CD4-positive, alpha-beta memory T cell (primary cell): ENCODE measurements around the gene SCTR. TPM values are rescaled to one million over a fixed set of nuclear protein-coding genes. Genes with fewer than 3 reads are reported as not detected.

Experiments used
- CTCF ChIA-PET: fragments of 350-600 bp; sonication (Branson Sonifier 250); formaldehyde crosslinking; loops from one replicate; lab custom pipeline; 2021; ENCODE audit warnings: inconsistent platforms; ENCODE audit not compliant: partially characterized antibody; lab: Charles Lee
- POLR2A ChIA-PET: fragments of 350-600 bp; sonication (Branson Sonifier 250); formaldehyde crosslinking; loops from one replicate; lab custom pipeline; 2021; ENCODE audit not compliant: partially characterized antibody; lab: Charles Lee
- DNase-seq, 5 donors: peaks; one replicate each; pipeline versions ENCODE4 v3.0.0 to v3.0.0-alpha.2; 2020 to 2022; ENCODE audit warnings: mixed read lengths in 1 of 5
- H3K27ac ChIP-seq: one replicate; pipeline ENCODE4 v1.7.0; 2013; ENCODE audit warnings: low read depth, low read length
- H3K27me3 ChIP-seq: 2 replicates; pipeline ENCODE4 v1.7.0; 2013; ENCODE audit warnings: mild to moderate bottlenecking, low read length, moderate library complexity; ENCODE audit not compliant: insufficient read depth
- H3K36me3 ChIP-seq: 2 replicates; pipeline ENCODE4 v1.7.0; 2013; ENCODE audit warnings: mild to moderate bottlenecking, low read length, moderate library complexity; ENCODE audit not compliant: insufficient read depth
- H3K4me1 ChIP-seq: 2 replicates; pipeline ENCODE4 v1.7.0; 2013; ENCODE audit warnings: mild to moderate bottlenecking, low read length, moderate library complexity; ENCODE audit not compliant: insufficient read depth
- H3K4me3 ChIP-seq, 2 donors: one replicate each; pipeline ENCODE4 v1.7.0; 2013; ENCODE audit warnings: low read length in 2 of 2, mild to moderate bottlenecking in 1 of 2
- H3K9me3 ChIP-seq, 2 donors: one replicate each; pipeline ENCODE4 v1.7.0; 2013; ENCODE audit warnings: low read length in 2 of 2, control low read depth in 1 of 2; ENCODE audit not compliant: control insufficient read depth in 1 of 2
- H3K27ac Mint-ChIP-seq, 7 donors: one replicate each; pipeline ENCODE4 v1.8.0; 2020 to 2021; ENCODE audit warnings: mixed read lengths in 7 of 7, mild to moderate bottlenecking in 6 of 7, inconsistent platforms in 3 of 7, moderate library complexity in 3 of 7
- H3K27me3 Mint-ChIP-seq, 2 donors: one replicate each; pipeline ENCODE4 v1.8.0; 2020 to 2021; ENCODE audit warnings: mixed read lengths in 2 of 2
- H3K36me3 Mint-ChIP-seq, 2 donors: one replicate each; pipeline ENCODE4 v1.8.0; 2020 to 2021; ENCODE audit warnings: mixed read lengths in 2 of 2, inconsistent platforms in 1 of 2, mild to moderate bottlenecking in 1 of 2
- H3K4me1 Mint-ChIP-seq, 4 donors: one replicate each; pipeline ENCODE4 v1.8.0; 2020 to 2021; ENCODE audit warnings: mixed read lengths in 4 of 4, mild to moderate bottlenecking in 1 of 4
- H3K4me3 Mint-ChIP-seq, 8 donors: one replicate each; pipeline ENCODE4 v1.8.0; 2020 to 2021; ENCODE audit warnings: mixed read lengths in 8 of 8, mild to moderate bottlenecking in 7 of 8, moderate library complexity in 6 of 8, inconsistent platforms in 3 of 8
- H3K9me3 Mint-ChIP-seq, 8 donors: one replicate each; pipeline ENCODE4 v1.8.0; 2020 to 2021; ENCODE audit warnings: mixed read lengths in 8 of 8, mild to moderate bottlenecking in 5 of 8, inconsistent platforms in 3 of 8, moderate library complexity in 1 of 8
- intact Hi-C: fragments of 100-400 bp; cut with micrococcal nuclease; formaldehyde crosslinking; loops from one replicate; pipeline ENCODE4 v1.15.1; 2023
- polyA plus RNA-seq, 2 donors: library from polyadenylated mRNA; unstranded; fragments of 300-500 nt; fragmentation: Illumina TruSeq; gene quantifications; one replicate each; pipeline ENCODE4 v1.2.3, GENCODE V29; 2021
- total RNA-seq, 2 experiments: library from RNA; stranded (reverse); gene quantifications; one replicate each; pipeline ENCODE4 v1.2.3, GENCODE V29; 2021

SCTR gene
- total and polyA plus RNA-seq, 4 experiments from 2014 or later: not detected

DNA sequence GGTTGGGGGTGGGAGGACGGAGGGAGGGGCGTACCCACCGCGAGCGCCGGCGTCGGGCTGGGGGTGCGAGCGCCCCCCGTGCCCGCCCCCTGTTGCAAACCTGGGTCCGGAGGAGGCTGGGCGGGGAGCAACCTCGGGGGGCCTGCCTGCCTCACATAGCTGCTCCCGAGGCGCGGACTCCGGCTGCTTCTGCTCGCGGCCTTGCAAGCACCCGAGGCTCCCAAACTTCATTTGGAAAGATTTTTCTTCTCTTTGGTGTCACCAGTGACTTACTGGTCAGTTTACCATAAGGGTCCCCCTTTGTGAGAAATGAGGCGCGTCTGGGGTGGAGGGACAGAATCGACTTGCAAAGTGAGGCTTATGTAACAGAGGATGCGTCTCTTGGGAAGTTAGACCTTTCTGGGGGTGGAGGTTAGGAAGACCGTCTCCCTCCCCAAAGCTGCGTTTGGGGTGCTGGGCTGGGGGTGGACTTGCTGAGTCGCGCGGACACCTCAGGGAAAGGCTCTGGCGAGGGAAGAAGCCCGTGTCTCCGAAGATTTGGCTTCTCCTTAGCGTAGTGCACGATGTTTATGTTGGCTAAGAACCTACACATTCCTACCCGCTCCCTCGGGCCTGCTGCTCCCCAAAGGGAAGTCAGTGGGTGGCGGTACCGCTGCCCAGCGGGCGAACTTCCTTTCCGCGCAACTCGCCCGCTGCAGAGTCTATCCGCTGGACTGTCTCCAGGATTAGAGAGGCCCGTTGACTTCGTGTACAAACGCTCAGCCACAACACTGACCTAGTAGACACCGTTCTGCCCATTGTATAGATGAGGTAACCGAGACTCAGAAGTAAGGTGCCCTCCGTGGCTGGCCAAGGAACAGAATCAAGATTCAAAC, 92.1 kb downstream of the SCTR start:
- ChIA-PET CTCF (no interaction called here), POLR2A (no interaction called here)
- Mint-ChIP-seq H3K4me1 (peaks cover 2 to 8% (median 5%) of the 10 kb centered on the region in 4 donors), H3K4me3 (peak overlapping the region; percentile 21 to 72 (median 50)), H3K27ac (peak overlapping the region in 1 of 7 donors; percentile 14), H3K9me3 (no peaks in the 10 kb centered on the region), H3K27me3 (peaks cover 36 to 55% of the 10 kb centered on the region in 2 donors), H3K36me3 (no peaks in the 10 kb centered on the region)
- H3K4me1 ChIP-seq: no peaks in the 10 kb centered on the region
- H3K9me3 ChIP-seq: no peaks in the 10 kb centered on the region
- no peak overlapping the region for H3K27ac ChIP-seq
- H3K27me3 ChIP-seq: peaks cover 8% of the 10 kb centered on the region
- DNase-seq: no peak
- H3K36me3 ChIP-seq: no peaks in the 10 kb centered on the region
- intact Hi-C loops: no loop called here
- no peak overlapping the region for H3K4me3 ChIP-seq

DNA sequence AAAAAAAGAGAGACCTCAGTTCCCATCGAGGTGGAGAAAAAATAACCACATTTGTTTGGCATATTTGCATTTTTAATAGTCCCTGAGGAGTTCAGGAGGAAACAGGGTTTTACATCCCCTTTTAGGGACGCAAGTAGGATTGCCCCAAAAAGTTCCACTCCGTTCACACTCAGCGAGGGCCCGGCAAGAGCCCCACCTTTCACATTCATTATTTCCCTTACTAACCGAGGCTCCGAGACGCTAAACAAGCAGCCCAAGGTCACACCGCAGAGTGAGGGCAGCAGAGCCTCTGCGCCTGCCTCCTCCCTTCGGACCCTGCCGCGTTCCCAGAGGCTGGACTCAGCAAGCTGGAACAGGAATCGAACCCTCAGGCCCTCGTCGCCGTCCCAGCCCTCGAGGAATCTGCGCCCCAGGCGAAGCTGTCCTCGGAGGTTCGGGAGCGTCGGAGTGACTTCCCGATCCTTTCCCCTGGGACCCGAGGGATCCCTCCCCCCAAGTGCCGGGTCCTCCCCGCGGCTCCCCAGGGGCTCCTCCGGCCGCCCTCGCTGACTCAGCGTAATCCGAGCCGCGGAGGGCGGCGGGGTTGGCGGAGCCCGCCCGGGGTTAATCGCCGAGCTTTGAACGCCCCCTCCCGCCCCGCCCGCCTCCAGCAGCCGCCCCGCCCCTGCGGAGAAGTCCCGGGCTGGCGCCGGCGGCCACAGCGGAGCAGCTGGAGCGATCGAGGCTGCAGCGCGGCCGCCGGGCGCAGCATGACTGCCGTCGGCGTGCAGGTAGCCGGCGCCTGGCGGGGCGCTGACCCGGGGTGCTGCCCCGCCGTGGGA, 92.9 kb downstream of the SCTR start, which contains the start of gene TMEM37:
TSS of gene TMEM37 (plus strand) at position 700 of the 821 bp plus-strand sequence. CDS start at position 750, 50 bp downstream.
- no peak within 1 kb of the TSS for H3K27ac ChIP-seq
- peaks cover 40 to 59% of the 10 kb centered on the region in 2 donors for H3K27me3 Mint-ChIP-seq
- H3K4me3 ChIP-seq: no peak within 1 kb of the TSS
- H3K4me3 Mint-ChIP-seq: peak within 1 kb of the TSS; percentile 43 to 72 (median 51)
- H3K27me3 ChIP-seq: peaks cover 8% of the 10 kb centered on the region
- no peaks in the 10 kb centered on the region for H3K36me3 Mint-ChIP-seq
- POLR2A ChIA-PET: no interaction called here
- no peaks in the 10 kb centered on the region for H3K36me3 ChIP-seq
- H3K27ac Mint-ChIP-seq: peak within 1 kb of the TSS in 1 of 7 donors; percentile 14
- CTCF ChIA-PET: no interaction called here
- no peaks in the 10 kb centered on the region for H3K9me3 ChIP-seq
- no peaks in the 10 kb centered on the region for H3K9me3 Mint-ChIP-seq
- intact Hi-C loops: no loop called here
- no peaks in the 10 kb centered on the region for H3K4me1 ChIP-seq
- no peak for DNase-seq
- H3K4me1 Mint-ChIP-seq: peaks cover 2 to 8% (median 5%) of the 10 kb centered on the region in 4 donors

DNA sequence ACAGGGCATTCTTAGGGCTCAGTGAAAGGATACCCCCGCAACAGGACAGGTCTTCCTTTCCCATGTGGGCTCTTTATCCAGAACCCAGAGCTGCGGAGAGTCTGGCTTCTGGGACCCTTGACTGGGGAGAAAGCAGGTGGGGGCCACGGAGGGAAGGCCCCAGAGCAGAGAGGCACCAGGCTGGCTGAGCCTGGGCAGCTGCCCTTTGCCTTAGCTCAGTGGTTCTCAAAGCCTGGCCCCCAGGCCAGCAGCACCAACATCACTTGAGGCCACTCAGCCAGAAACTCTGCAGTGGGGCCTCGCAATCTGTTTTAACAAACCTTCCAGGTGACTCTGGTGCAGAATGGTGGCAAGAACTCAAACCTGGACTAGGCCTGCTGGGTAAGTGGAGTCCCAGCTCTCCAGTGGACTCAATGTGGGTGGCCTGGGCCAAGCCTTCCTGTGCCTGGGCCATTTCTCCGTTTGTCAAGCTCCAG, 94.2 kb downstream of the SCTR start:
- CTCF ChIA-PET: no interaction called here

DNA sequence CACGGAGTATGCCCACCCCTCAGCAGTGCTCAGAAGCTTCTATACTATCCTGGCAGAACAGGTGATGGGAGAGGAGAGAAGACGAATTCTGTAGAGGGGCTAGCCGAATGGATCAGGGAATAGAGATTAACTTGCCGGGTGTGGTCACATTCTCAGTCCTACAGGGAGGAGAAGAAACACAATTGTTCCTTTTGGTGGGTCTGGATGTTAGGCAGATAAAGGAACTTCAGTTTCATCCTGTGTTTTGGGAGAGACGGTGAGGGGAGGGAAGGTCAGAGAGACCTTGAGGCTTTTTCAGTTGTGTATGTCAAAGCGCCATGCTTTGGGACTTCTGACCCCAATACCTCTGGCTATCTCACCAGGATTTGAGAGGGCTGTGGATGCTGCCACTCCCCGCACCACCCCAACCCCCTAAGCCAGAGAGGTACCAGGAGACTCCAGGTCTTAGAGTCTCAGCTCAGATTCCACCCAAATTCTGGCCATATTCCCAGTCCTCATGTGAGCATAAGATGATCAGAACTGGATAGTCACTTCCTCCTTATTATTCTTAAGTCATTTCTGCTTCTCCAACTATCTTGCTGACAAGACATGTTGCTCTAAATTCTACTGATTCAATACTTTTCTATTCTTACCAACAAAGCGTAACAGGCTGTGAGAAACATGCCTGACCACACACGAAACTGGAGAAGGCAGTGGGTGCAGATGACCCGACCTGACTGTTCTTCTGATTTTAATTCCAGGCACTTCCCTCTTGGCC, 94.9 kb downstream of the SCTR start:
- no peak overlapping the region for H3K4me3 Mint-ChIP-seq
- no peaks in the 10 kb centered on the region for H3K9me3 Mint-ChIP-seq
- H3K27me3 Mint-ChIP-seq: peaks cover 49 to 60% of the 10 kb centered on the region in 2 donors
- CTCF ChIA-PET: no interaction called here
- H3K9me3 ChIP-seq: no peaks in the 10 kb centered on the region
- H3K4me1 Mint-ChIP-seq: peaks cover 2 to 8% (median 5%) of the 10 kb centered on the region in 4 donors
- H3K4me3 ChIP-seq: no peak overlapping the region
- H3K27ac ChIP-seq: no peak overlapping the region
- no peak overlapping the region for H3K27ac Mint-ChIP-seq
- POLR2A ChIA-PET: no interaction called here
- peaks cover 8% of the 10 kb centered on the region for H3K27me3 ChIP-seq
- intact Hi-C loops: no loop called here
- no peaks in the 10 kb centered on the region for H3K36me3 Mint-ChIP-seq
- H3K36me3 ChIP-seq: no peaks in the 10 kb centered on the region
- no peak for DNase-seq
- H3K4me1 ChIP-seq: no peaks in the 10 kb centered on the region

More for the DNA sequence above, 94.2 kb downstream of the SCTR start:
- POLR2A ChIA-PET: no interaction called here
- peaks cover 43 to 60% of the 10 kb centered on the region in 2 donors for H3K27me3 Mint-ChIP-seq
- H3K9me3 Mint-ChIP-seq: no peaks in the 10 kb centered on the region
- H3K36me3 Mint-ChIP-seq: no peaks in the 10 kb centered on the region
- no peaks in the 10 kb centered on the region for H3K36me3 ChIP-seq
- peaks cover 2 to 8% (median 5%) of the 10 kb centered on the region in 4 donors for H3K4me1 Mint-ChIP-seq
- H3K9me3 ChIP-seq: no peaks in the 10 kb centered on the region
- no peak for DNase-seq
- intact Hi-C loops: no loop called here
- H3K27ac Mint-ChIP-seq: no peak overlapping the region
- H3K27ac ChIP-seq: no peak overlapping the region
- peak overlapping the region in 3 of 8 donors; percentile 12 to 51 (median 44) for H3K4me3 Mint-ChIP-seq
- no peaks in the 10 kb centered on the region for H3K4me1 ChIP-seq
- H3K4me3 ChIP-seq: no peak overlapping the region
- H3K27me3 ChIP-seq: peaks cover 8% of the 10 kb centered on the region

DNA sequence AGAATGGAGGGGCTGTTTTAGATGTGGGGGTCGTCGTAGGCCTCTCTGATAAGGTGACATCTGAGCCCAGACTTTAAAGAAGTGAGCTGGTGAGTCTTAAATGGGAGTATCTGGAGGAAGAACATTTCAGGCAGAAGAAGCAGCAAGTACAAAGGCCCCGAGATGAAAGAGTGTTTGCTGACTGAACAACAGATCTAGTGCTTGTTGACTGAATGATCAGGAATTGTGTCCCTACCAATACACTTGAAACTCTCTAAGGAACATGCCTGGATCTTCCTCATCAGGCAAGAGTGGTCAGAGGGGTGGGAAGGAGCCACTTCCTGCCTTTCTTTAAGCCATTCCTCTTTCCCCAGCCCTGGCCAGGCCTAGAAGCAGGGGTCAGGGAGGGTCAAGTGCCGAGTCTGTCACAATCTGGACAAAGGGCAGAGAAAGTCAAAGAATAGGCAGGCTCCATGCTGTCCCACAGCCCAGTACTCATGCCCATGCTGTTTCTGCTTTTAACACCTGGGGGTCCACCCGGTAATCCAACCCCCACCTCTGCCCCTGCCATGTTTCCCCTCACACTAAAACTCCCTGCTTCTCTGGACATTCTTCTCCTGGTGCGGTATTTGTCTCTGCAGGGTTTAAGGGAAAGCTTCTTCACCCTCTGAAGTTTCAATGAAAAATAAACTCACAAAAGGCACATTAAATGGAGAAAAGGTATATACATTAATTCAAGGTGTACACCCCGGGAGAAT, 95.6 kb downstream of the SCTR start:
- Mint-ChIP-seq H3K4me1 (peaks cover 2 to 8% (median 5%) of the 10 kb centered on the region in 4 donors), H3K4me3 (no peak overlapping the region), H3K9me3 (no peaks in the 10 kb centered on the region), H3K27ac (no peak overlapping the region), H3K36me3 (no peaks in the 10 kb centered on the region), H3K27me3 (peaks cover 52 to 58% of the 10 kb centered on the region in 2 donors)
- POLR2A ChIA-PET: no interaction called here
- Histone ChIP-seq H3K27ac (no peak overlapping the region), H3K27me3 (peaks cover 8% of the 10 kb centered on the region), H3K4me1 (no peaks in the 10 kb centered on the region), H3K4me3 (no peak overlapping the region), H3K36me3 (no peaks in the 10 kb centered on the region), H3K9me3 (no peaks in the 10 kb centered on the region)
- CTCF ChIA-PET: no interaction called here
- DNase-seq: no peak
- intact Hi-C loops: no loop called here

DNA sequence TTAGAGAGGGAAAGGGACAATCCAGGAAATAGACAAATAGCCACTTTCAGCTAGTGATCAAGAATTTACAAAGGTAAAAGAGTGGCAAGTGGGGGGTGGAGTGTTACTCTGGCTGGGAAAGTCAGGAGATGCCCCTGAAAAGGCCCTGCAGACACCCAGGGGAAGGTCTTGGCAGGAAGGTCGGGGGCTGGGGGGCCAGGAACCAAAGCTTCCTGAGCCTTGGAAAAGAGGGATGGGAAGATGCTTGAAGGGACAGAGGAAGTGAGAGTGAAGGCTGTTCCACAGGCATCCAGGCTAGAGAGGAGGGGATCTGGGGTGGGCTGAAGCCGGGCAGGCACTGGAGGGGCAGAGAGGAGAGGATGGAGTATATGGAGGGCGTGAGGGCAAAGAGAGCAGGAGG, 96.5 kb downstream of the SCTR start:
- Mint-ChIP-seq H3K4me1 (peaks cover 2 to 8% (median 5%) of the 10 kb centered on the region in 4 donors), H3K9me3 (no peaks in the 10 kb centered on the region), H3K27me3 (peaks cover 47 to 57% of the 10 kb centered on the region in 2 donors), H3K36me3 (no peaks in the 10 kb centered on the region), H3K27ac (no peak overlapping the region), H3K4me3 (no peak overlapping the region)
- no peaks in the 10 kb centered on the region for H3K9me3 ChIP-seq
- H3K27me3 ChIP-seq: peaks cover 8% of the 10 kb centered on the region
- intact Hi-C loops: no loop called here
- ChIA-PET POLR2A (no interaction called here), CTCF (no interaction called here)
- no peaks in the 10 kb centered on the region for H3K4me1 ChIP-seq
- H3K36me3 ChIP-seq: no peaks in the 10 kb centered on the region
- no peak for DNase-seq
- H3K27ac ChIP-seq: no peak overlapping the region
- H3K4me3 ChIP-seq: no peak overlapping the region
